Thoracic aorta (tissue), 2 donors: ENCODE results near the gene SESN3. TPM values are rescaled to one million over a fixed set of nuclear protein-coding genes. Genes with fewer than 3 reads are reported as not detected.
"Not testable (repeated sequence)": the region's sequence is repeated elsewhere in the genome, so short reads cannot be mapped to it uniquely, and the experiment has no call there.

ENCODE experiments used
- ATAC-seq: fragments of 150-250 bp; one replicate; pipeline ENCODE4 v1.8.0; 2017; ENCODE audit warnings: low read depth; ENCODE audit not compliant: insufficient number of reproducible peaks, low FRiP score
- DNase-seq: peaks from one replicate; pipeline ENCODE4 v3.0.0-alpha.2; 2020; ENCODE audit warnings: low spot score
- H3K27ac ChIP-seq, 2 donors: fragments of 200-600 bp; sonication (generic); 1 replicate in 1 of 2; 2 replicates in 1 of 2; pipeline ENCODE4 v1.5.1; 2016; ENCODE audit warnings: mild to moderate bottlenecking in 2 of 2, moderate library complexity in 2 of 2
- H3K27me3 ChIP-seq: fragments of 200-600 bp; sonication (generic); replicated peaks from 2 replicates; pipeline ENCODE4 v1.6.0; 2016; ENCODE audit warnings: mild to moderate bottlenecking; ENCODE audit not compliant: insufficient read depth
- H3K36me3 ChIP-seq: fragments of 200-600 bp; sonication (generic); one replicate; pipeline ENCODE4 v1.5.1; 2016
- H3K4me1 ChIP-seq, 2 donors: fragments of 200-600 bp; sonication (generic); 1 replicate in 1 of 2; 2 replicates in 1 of 2; pipeline versions ENCODE4 v1.5.1 to v1.6.0; 2016; ENCODE audit warnings: low read depth in 2 of 2, mild to moderate bottlenecking in 1 of 2; ENCODE audit not compliant: control insufficient read depth in 1 of 2
- H3K4me3 ChIP-seq: fragments of 200-600 bp; sonication (generic); 2 replicates; pipeline ENCODE4 v1.5.1; 2016; ENCODE audit warnings: mild to moderate bottlenecking
- H3K9me3 ChIP-seq: fragments of 200-600 bp; sonication (generic); 2 replicates; pipeline ENCODE4 v1.5.1; 2016
- total RNA-seq, 2 donors: library from RNA; depleted of rRNA; stranded (reverse); fragments of >200 nt; gene quantifications; one replicate each; pipeline versions ENCODE4 v1.1.0 to v1.2.3, GENCODE V29; 2016
- TF ChIP-seq, protein P1 (sequence below): fragments of 200-600 bp; sonication (generic); IDR thresholded peaks from one replicate; pipeline ENCODE4 v1.5.1; 2019; ENCODE audit warnings: antibody characterized with exemption

SESN3 gene
- total RNA-seq, 2 donors from 2014 or later = 37.9 to 41.3 TPM

- Histone ChIP-seq H3K36me3 (no peaks in the 10 kb centered on the region), H3K9me3 (no peaks in the 10 kb centered on the region), H3K4me3 (no peak overlapping the region), H3K4me1 (no peaks in the 10 kb centered on the region), H3K27me3 (no peaks in the 10 kb centered on the region), H3K27ac (no peak overlapping the region)
- TF ChIP-seq, protein P1, sequence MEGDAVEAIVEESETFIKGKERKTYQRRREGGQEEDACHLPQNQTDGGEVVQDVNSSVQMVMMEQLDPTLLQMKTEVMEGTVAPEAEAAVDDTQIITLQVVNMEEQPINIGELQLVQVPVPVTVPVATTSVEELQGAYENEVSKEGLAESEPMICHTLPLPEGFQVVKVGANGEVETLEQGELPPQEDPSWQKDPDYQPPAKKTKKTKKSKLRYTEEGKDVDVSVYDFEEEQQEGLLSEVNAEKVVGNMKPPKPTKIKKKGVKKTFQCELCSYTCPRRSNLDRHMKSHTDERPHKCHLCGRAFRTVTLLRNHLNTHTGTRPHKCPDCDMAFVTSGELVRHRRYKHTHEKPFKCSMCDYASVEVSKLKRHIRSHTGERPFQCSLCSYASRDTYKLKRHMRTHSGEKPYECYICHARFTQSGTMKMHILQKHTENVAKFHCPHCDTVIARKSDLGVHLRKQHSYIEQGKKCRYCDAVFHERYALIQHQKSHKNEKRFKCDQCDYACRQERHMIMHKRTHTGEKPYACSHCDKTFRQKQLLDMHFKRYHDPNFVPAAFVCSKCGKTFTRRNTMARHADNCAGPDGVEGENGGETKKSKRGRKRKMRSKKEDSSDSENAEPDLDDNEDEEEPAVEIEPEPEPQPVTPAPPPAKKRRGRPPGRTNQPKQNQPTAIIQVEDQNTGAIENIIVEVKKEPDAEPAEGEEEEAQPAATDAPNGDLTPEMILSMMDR = no peak
- no peak for DNase-seq
- ATAC-seq = no peak
Measured at GRCh38 chr11:95137299-95137698, 93.7 kb downstream of the SESN3 start.

GRCh38 chr11:95136747-95137146 lies 94.3 kb downstream of the SESN3 start:
- H3K27ac ChIP-seq, ATAC-seq, DNase-seq, H3K27me3 ChIP-seq, H3K4me3 ChIP-seq, H3K36me3 ChIP-seq, H3K9me3 ChIP-seq, H3K4me1 ChIP-seq: not testable (repeated sequence)

GRCh38 chr11:95135880-95136279 lies 95.1 kb downstream of the SESN3 start:
- Histone ChIP-seq H3K9me3 (no peaks in the 10 kb centered on the region), H3K27ac (no peak overlapping the region), H3K36me3 (no peaks in the 10 kb centered on the region), H3K4me3 (no peak overlapping the region), H3K4me1 (no peaks in the 10 kb centered on the region), H3K27me3 (no peaks in the 10 kb centered on the region)
- no peak for DNase-seq
- TF ChIP-seq, protein P1 = no peak
- ATAC-seq = no peak

DNA sequence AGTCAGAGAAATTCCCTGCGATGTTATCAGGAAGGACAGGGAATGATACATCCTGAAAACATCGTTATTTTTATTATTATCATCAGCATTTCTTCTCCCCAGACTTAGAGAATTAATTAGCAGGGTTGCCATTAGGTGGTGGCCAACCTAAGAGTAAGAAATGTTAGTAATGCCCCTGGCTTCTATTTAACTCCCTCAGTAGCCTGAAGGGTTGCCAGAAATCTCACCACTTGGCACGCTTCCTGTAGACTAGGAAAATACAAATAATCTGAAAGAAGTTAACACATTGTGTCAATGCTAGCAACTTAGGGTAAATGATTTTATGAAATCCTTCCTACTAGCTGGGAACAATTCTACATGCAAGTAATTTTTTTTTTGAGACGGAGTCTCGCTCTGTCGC lies 95.8 kb downstream of the SESN3 start:
- Histone ChIP-seq H3K36me3 (no peaks in the 10 kb centered on the region), H3K4me3 (no peak overlapping the region), H3K27me3 (no peaks in the 10 kb centered on the region), H3K27ac (no peak overlapping the region), H3K4me1 (no peaks in the 10 kb centered on the region), H3K9me3 (no peaks in the 10 kb centered on the region)
- ATAC-seq (no peak), DNase-seq (no peak)
- TF ChIP-seq, protein P1 = no peak

DNA sequence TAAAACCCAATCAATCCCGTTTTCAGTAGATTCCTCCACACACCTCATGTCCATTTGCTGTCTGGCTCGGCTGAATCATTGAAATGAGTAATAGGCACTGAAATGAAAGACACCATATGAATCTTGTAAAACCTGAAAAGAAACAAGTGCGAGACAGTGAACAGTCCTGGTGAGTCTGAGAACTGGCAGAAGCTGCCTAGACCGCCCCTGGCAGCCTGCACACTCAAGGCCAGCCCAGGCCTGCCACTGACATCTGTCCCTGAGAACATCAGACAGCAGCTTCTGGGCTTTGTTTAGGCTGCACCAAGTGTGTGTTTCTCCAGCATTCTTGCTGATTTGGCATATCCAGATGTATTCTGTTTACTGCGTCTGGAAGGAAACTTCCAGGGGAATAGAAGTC lies 96.5 kb downstream of the SESN3 start:
- ATAC-seq = no peak
- H3K4me1 ChIP-seq = no peaks in the 10 kb centered on the region
- no peaks in the 10 kb centered on the region for H3K9me3 ChIP-seq
- no peaks in the 10 kb centered on the region for H3K36me3 ChIP-seq
- no peak for DNase-seq
- H3K4me3 ChIP-seq = no peak overlapping the region
- TF ChIP-seq, protein P1 = no peak
- H3K27me3 ChIP-seq = no peaks in the 10 kb centered on the region
- no peak overlapping the region for H3K27ac ChIP-seq

DNA sequence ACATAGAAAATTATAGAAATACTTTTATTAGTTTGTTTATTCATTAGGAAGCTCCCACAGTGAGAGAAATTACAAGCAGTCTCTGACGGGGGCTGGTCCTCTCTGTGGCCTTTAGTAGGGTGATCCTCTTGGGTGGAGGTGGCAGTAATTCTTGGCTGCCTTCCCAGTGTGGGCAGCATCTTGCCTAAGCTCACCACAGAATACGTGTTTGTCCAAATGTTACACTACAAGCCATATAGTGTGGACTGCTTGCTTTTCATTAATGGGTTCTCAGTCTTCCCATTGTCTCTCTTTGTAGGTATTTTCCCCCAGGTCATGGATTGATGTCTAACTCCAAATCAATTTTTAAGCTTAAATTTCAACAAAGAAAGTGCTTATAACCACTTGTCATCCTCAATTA lies 98.0 kb downstream of the SESN3 start:
- Histone ChIP-seq H3K36me3 (no peaks in the 10 kb centered on the region), H3K4me3 (no peak overlapping the region), H3K27ac (no peak overlapping the region), H3K9me3 (no peaks in the 10 kb centered on the region), H3K4me1 (no peaks in the 10 kb centered on the region), H3K27me3 (no peaks in the 10 kb centered on the region)
- DNase-seq (no peak), ATAC-seq (no peak)
- TF ChIP-seq, protein P1 = no peak
